Measurements from ENCODE around the gene RWDD3.

The RWDD3 gene

GRCh38 chr1:95230256-95230655 is 3.8 kb upstream of the RWDD3 start:
- no peak for DNase-seq (ENCODE audit: low read depth)

DNA sequence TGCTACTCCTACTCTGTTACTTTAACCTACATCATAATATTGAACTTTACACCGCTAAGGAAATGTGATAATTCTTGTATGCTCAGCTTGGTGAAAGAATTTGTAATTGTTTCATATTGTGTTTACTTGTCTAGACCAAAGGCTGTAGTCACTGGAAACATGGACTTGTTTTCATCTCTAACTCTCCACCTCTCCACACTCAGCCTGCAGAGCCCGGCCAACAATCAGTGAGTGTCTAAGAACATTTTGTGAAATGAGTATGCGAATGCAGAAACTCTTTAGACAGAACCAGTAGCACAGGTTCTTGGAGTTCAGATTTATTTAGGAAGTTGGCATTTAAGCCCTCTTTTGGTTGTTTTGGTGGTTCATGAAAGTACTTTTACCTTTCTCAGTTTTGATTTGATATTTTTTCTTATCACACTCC is 3.2 kb upstream of the RWDD3 start:
- DNase-seq (ENCODE audit: low read depth) = no peak

GRCh38 chr1:95232646-95233318 is 1.2 kb upstream of the RWDD3 start:
- no peak for DNase-seq (ENCODE audit: low read depth)

GRCh38 chr1:95233319-95233736 is 682 bp upstream of the RWDD3 start:
- no peak for DNase-seq (ENCODE audit: low read depth)

- DNase-seq (ENCODE audit: low read depth) = no peak
Observed at GRCh38 chr1:95236784-95237575, 3.0 kb downstream of the RWDD3 start.

DNA sequence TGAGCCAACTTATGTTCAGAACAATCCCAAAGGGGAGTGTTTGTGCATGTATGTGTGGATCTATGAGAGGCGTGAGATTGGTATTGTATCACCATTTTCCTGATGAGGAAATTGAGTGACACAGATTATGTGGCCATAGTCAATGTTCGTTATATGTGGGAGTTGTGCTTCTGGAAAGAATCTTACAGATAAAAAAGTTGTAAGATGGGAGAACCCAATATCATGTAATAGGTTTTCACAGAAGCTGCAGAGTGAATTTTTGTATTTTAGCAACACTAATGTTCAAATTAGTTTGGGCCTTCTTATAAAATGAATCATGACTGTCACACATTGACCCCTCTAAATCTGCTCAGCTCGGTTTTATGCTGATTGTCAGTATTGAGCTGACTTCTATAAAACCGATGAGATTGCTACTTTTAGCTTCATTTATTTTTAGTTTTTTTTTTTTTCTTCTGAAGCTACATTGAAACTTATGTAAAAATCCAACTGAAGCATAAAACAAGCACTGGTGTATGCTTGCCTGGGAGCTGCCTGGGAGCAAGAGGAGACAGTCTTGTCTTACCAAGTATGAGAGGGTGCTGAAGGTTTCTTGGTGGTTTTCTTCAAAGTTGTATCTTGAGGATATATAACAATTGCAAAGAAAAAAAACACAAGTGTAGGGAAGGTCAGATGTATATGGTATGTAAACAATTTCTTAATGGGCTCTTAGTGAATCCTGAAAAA is 4.1 kb downstream of the RWDD3 start:
- DNase-seq (ENCODE audit: low read depth) = no peak

- no peak for DNase-seq (ENCODE audit: low read depth)
Observed at GRCh38 chr1:95245029-95245428, 11.0 kb downstream of the RWDD3 start.

GRCh38 chr1:95246511-95246910 is 12.5 kb downstream of the RWDD3 start:
- DNase-seq (ENCODE audit: low read depth) = no peak

- DNase-seq (ENCODE audit: low read depth) = no peak
Observed at GRCh38 chr1:95247607-95248006, 13.6 kb downstream of the RWDD3 start.

DNA sequence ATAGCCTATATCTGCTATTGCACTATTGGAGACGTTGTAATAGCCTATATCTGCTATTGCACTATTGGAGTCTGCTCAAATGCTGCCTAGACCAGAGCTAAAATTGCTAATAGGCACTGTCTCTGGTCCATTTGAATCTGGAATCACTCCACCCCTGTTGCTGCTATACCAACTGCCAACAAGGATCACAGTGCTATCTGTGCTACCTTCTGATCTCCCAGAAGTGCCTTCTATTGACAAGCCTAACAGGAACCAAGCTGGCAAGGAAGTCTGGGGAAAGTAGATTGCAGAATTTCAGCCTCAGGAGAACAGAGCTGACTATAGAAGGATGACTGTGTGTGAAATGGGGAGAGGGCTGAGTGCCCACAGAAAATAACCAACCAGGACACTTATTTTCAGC is 15.9 kb downstream of the RWDD3 start:
- no peak for DNase-seq (ENCODE audit: low read depth)

- no peak for DNase-seq (ENCODE audit: low read depth)
Observed at GRCh38 chr1:95252422-95252821, 18.4 kb downstream of the RWDD3 start.

DNA sequence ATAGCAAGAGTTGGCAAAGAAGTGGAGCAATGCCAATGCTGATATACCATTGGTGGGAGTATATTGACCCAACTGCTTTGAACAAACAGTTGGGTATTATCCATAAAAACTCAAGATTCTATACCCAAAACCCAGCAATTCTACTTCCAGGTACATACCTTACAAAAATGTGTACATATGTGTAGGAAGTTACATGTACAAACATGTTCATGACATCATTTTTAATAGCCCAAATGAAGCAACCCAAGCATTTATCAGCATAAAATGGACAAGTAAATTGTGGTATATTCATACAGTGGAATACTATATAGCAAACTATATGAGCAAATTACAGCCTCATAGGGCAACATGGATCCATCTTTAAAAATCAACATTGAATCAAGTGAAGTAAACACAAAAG is 20.9 kb downstream of the RWDD3 start:
- DNase-seq (ENCODE audit: low read depth) = no peak

- no peak for DNase-seq (ENCODE audit: low read depth)
Observed at GRCh38 chr1:95255826-95256225, 21.8 kb downstream of the RWDD3 start.

- DNase-seq (ENCODE audit: low read depth) = no peak
Observed at GRCh38 chr1:95257758-95258157, 23.7 kb downstream of the RWDD3 start.

- no peak for DNase-seq (ENCODE audit: low read depth)
Observed at GRCh38 chr1:95259245-95259644, 25.2 kb downstream of the RWDD3 start.

DNA sequence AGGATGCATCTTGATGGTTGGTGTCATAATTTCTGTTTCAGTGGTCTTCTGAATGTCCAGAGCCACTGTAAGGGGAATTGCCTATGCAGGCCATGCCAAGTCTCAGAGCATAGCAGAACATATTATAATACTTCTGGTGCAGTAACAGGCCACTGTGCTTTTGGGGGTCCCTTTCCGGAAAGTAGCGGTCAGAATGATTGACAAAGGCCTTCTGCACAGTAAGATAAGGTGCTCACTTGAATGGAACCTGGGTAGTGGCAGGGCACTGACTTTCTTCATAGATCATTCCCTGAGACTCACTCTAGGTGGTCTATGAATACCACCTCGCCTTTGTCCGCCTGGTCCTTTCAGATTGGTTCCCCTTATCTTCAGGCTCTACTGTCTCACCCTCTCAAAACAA is 28.9 kb downstream of the RWDD3 start:
- no peak for DNase-seq (ENCODE audit: low read depth)

DNA sequence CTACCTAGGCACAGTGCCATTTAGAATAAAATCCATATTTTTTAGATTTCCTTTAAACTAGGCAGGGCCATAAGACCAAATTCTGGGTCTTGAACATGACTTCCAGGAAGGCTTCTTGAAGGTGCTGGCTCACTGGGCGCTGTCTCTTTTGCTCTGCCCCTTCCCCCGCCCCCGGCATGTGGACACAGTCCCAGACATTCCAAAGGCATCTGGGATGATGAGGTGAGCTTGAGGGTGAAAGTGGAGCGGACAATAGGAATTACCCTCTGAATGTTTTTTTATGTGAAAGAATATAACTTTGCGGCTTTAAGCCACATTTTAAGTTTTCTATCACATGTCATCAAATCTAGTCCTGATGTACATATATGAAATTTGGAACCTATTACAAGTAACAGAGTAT is 29.4 kb downstream of the RWDD3 start:
- no peak for DNase-seq (ENCODE audit: low read depth)

- DNase-seq (ENCODE audit: low read depth) = no peak
Observed at GRCh38 chr1:95265106-95265505, 31.1 kb downstream of the RWDD3 start.

GRCh38 chr1:95276429-95276828 is 42.4 kb downstream of the RWDD3 start:
- no peak for DNase-seq (ENCODE audit: low read depth)

DNA sequence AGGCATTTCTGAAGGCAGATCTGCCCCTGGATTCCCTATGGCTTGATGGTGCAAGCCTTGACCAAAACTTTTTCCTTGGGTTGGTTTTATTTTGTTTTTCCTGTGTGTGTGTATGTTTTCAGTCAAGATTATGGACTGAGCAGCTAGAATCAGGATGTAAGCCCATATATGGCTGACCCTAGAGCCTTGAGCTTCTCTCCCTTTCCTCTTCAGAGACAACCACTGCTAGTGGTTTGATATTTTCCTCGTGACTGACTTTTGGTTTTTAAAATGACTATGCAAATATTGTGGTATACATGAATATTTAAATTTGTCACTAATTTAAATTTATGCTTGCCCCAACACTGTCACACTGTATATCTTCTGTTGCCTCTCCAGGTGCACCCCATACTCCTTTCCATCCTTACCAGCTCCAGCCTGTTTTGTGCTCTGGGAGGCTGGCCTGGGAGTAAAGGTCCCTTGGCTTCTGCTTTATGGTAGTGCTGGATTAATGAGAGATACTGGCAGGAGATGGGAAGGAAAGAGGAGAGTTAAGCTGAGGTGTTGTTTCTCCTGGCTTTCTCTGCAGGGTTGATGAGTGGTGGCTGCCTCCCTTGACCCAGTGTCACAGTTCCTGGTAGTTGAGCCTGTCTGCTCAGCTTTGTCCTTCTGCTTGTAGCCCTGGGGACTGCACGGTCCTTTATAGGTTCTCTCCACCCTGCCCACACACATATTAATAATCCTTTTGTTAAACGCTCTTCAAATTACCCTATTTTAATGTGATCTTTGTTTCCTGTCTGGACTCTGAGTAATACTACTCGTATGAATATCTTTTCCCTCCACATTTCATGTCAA is 44.4 kb downstream of the RWDD3 start:
- DNase-seq (ENCODE audit: low read depth) = no peak

GRCh38 chr1:95281781-95282517 is 47.9 kb downstream of the RWDD3 start:
- no peak for DNase-seq (ENCODE audit: low read depth)
